Left ventricle myocardium superior (tissue), 1 donor: Measurements from ENCODE around the gene GPX1. TPM values are rescaled to one million over a fixed set of nuclear protein-coding genes. Genes with fewer than 3 reads are reported as not detected.
"Not testable (repeated sequence)": the region's sequence is repeated elsewhere in the genome, so short reads cannot be mapped to it uniquely, and the experiment has no call there.

Experiments
- ATAC-seq: fragments of 200-7000 bp; cut with Tn5 transposase; one replicate; pipeline ENCODE4 v1.9.1; 2020; ENCODE audit warnings: mild to moderate bottlenecking, moderate library complexity
- DNase-seq: peaks from one replicate; pipeline ENCODE4 v3.0.0-alpha.2; 2020
- intact Hi-C: fragments of 100-400 bp; cut with micrococcal nuclease; formaldehyde crosslinking; loops from one replicate; pipeline ENCODE4 v1.11.0; 2022
- long read RNA-seq: library from polyadenylated mRNA; unstranded; transcript quantifications from one replicate; pipeline ENCODE4 v2.0.0, GENCODE V29; 2021
- total RNA-seq: library from RNA; stranded (reverse); fragmentation: NEBNext Ultra II Directional; extraction: Animal tissue kit (Norgen Biotek cat#: 25700); gene quantifications from one replicate; pipeline ENCODE4 v1.2.1, GENCODE V29; 2021
- donor health status: DM: no; HTN: yes; CAD: no; lungs with severe emphysema.

Gene GPX1
- total RNA-seq = 113 TPM
- long read RNA-seq, transcript GPX1-201 (1 exons, 1,135 nt) = minor isoform, 22 of 156 reads
- long read RNA-seq, transcript GPX1-202 (2 exons, 1,151 nt) = major isoform, 133 of 156 reads
- long read RNA-seq, partial matches to known transcripts = 0 of 156 reads
- long read RNA-seq, other reads (novel, unspliced or antisense) = 1 of 156 reads

DNA sequence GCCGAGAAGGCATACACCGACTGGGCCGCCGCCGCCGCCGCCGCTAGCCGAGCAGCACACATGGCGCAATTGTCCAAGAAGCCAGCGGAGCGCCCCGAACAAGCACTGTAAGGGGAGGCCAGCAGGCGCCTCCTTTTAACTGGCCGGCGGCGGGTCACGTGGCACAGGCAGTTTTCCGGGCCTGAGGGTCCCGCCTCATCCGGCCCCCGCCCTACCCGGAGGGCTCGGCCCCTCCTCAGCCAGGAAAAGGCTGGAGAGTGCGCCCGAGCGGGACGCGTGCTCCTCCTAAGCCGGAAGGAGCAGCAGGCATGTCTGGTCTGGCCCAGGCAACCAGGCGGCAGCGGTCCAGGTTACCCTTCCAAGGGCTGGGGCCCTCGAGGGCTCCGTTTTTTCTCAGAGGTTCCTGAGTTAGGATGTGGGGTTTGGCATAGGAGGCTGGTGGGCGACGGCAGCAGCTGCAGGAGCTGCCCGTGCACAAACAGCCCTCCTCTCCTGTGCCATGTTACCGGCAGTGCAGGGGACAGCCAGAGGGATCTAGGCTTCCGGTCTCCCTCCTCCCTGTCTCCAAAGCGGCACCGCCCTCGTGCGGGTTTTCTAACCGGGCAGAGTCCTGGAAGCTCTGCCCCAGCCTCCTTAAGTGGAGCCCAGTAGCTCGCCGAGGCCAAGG is at the start of gene GPX1:
GPX1 (minus strand) TSS at position 137 of the 667 bp plus-strand sequence; CDS start at position 62, 75 bp downstream.
- ATAC-seq = peak; percentile 95
- intact Hi-C loops = no loop called here

GRCh38 chr3:49406571-49407565 is 48.7 kb upstream of the GPX1 start:
- no peak for DNase-seq
- intact Hi-C loops = no loop called here
- no peak for ATAC-seq

More for the DNA sequence above, at the start of gene GPX1:
- DNase-seq = peak; percentile 97

GRCh38 chr3:49405570-49405969 is 47.4 kb upstream of the GPX1 start:
- intact Hi-C loops = not testable (repeated sequence)
- ATAC-seq = peak; percentile 14

GRCh38 chr3:49403891-49404290 is 45.7 kb upstream of the GPX1 start:
- intact Hi-C loops = no loop called here
- no peak for ATAC-seq
- no peak for DNase-seq

More at GRCh38 chr3:49405570-49405969, 47.4 kb upstream of the GPX1 start:
- not testable (repeated sequence) for DNase-seq

DNA sequence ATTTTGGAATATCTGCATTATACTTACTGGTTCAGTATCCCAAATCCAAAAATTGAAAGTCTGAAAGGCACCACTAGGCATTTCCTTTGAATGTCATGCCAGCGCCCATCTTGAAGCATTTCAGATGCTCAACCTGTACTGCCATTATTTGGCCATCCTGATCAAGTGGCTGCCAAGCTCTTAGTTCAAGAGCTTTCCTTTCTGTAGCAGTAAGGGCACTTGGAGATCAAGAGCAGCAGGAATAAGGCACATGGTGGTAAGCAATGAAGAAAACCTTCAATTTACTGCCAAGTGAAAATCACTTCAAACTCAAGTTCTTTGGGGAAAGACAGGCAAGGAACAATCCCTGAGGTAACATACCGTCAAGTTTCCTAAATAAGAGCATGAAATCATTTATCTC is 43.6 kb upstream of the GPX1 start:
- ATAC-seq (no peak), DNase-seq (no peak)
- intact Hi-C loops = no loop called here

GRCh38 chr3:49399461-49399860 is 41.3 kb upstream of the GPX1 start:
- ATAC-seq (no peak), DNase-seq (no peak)
- intact Hi-C loops = no loop called here

DNA sequence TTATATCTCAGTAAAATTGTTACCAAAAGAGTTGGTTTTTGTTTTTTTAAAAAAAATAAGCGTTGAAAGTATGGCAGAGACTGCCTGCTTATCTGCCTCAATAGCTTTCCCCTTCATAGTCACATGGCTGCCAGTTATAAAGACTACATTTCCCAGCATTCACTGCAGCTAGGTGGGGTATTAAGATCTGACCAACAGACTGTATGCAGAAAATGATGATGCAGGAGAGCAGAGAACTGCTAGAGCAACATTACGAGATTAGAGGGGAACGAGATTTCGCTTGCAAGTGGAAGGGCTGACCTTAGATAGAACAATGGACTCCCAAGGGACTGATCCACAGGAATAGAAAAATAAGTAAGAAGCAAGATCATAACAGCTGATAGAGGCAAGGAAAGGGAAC is 39.3 kb upstream of the GPX1 start:
- intact Hi-C loops = no loop called here
- DNase-seq = no peak
- ATAC-seq = peak; percentile 69

GRCh38 chr3:49391310-49391709 is 33.2 kb upstream of the GPX1 start:
- DNase-seq, intact Hi-C loops, ATAC-seq: not testable (repeated sequence)

GRCh38 chr3:49389297-49389696 is 31.1 kb upstream of the GPX1 start:
- no peak for DNase-seq
- intact Hi-C loops = no loop called here
- ATAC-seq = no peak

DNA sequence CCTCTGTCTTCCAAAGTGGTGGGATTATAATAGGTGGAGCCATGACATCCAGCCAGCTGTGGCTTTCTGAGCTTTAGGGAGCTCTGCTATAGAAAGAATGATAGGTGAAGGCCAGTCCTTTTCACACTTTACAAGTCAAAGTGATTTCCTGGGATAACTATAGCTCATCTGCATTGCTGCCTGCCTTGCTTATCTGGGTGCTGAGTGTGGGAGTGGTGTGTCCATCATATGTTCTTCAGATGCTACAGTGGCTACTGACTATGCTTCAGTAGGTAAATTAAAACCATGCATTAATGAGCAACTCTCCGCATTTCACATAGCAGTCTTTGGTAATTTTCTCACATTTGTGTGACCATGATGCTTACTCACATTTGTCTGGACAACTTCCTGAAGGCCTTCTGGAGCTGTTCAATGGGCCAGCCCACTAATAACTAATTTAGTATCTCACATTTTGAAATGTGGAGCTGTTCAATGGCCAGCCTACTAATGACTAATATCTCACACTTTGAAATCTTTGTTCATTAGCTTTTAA is 30.2 kb upstream of the GPX1 start:
- no peak for DNase-seq
- ATAC-seq = no peak
- intact Hi-C loops = no loop called here

DNA sequence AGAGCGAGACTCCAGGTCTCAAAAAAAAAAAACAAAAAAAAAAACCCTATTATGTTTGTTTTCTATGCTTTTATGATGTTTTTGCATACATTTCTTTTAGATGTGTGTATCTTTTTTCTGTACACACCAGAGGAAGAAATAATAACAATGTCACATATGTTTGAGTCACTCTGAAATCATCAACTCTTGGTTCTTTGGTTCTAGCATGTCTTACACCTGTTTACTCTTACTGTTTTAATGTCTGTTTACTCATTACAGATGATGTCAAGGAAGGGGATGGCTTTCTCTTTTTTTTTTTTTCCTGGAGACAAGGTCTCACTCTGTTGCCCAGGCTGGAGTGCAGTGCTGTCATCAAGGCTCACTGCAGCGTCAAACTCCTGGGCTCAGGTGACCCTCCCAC is 29.6 kb upstream of the GPX1 start:
- ATAC-seq (no peak), DNase-seq (no peak)
- intact Hi-C loops = no loop called here

DNA sequence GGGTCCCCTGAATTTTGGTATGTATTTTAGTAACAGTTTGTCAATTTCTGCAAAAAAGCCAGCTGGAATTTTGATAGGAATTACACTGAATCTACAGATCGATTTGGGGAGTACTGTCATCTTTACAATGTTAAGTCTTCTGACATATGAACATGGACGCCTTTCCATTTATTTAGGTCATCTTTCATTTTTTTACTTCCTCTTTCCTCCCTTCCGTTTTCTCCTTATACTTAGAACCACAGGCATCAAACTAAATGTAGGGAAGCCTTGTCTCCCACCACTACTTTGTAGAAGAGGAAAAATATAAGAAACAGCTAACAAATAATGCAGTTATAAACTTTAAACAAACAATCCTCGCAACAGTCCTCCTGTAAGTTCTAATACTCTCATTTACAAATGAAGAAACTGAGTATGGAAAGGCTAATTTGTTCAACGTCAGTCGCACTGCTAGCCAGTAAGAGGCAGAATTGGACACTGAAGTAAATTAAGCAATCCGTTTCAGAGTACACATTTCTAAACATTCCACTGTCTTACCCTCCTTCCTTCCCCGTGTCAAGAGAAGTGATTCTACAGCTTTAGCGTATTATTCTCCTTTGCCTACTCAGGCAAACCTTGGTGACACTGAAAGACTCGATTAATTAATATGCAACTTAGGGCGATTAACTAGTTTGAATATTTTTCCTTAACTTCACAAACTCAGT is 28.1 kb upstream of the GPX1 start:
- DNase-seq (no peak), ATAC-seq (no peak)
- intact Hi-C loops = no loop called here

DNA sequence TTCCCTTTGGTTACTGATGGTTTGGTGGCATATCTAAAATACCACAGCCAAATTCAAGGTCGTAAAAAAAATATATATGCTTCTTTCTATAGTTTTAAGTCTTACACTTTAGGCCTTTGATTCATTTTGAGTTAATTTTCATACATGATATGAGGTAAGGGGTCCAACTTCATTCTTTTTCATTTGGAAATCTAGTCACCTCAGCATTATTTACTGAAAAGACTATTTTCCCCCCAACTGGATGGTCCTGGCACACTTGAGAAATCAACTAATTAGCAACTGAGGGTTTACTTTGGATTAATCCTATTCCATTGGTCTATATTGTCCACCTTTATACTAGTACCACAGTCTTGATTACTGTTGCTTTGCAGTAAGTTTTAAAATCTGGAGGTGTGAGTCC is 27.5 kb upstream of the GPX1 start:
- intact Hi-C loops = no loop called here
- DNase-seq = no peak
- no peak for ATAC-seq

DNA sequence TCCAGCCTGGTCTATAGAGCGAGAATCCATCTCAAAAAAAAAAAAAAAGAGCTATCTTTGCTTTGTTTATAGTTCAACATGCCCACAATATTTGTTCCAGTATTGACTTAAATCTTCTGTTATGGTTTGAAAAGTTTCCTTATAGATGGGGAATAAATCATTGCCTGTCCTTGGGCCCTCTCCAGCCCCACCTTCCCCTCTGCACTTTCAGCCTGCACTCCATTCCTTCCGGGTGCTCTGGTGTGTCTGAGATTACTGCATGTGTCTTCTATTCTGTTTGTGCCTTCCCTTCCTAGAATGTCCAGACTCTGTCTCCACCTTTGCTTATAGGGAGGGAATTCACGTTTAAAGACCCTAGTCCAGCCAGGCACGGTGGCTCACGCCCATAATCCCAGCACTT is 25.2 kb upstream of the GPX1 start:
- DNase-seq = no peak
- no peak for ATAC-seq
- intact Hi-C loops = no loop called here

DNA sequence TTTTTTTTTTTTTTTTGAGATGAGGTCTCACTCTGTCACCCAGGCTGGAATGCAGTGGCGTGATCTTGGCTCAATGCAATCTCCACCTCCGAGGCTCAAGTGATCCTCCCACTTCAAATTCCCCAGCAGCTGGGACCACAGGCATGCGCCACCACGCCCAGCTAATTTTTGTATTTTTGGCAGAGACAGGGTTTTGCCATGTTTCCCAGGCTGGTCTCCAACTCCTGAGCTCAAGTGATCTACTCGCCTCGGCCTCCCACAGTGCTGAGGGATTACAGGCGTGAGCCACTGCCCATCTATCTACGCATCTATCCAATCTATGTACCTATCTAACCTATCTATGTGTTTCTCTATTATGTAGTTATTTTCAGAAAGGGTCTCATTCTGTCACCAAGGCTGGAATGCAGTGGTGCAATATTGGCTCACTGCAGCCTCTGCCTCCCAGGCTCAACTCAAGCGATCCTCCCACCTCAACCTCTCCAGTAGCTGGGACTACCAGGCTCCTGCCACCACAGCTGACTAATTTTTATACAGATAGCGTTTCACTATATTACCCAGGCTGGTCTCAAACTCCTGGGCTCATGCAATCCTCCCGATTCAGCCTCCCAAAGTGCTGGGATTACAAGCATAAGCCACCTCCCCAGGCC is 20.2 kb upstream of the GPX1 start:
- ATAC-seq = peak; percentile 75
- peak; percentile 37 for DNase-seq
- intact Hi-C loops = no loop called here

DNA sequence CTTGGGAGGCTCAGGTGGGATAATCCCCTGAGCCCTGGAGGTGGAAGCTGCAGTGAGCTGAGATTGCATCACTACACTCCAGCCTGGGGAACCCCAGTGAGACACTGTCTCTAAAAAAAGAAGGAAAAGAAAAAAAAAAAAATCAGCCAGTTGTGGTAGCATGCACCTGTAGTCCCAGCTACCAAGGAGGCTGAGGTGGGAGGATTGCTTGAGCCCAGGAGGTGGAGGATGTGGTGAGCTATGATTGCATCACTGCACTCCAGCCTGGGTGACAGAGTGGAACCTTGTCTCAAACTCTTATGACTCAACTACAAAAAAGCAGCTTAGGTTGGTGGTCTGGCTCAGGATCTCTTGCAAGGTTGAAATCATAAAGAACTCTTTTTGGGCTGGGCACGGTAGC is 19.3 kb upstream of the GPX1 start:
- DNase-seq (no peak), ATAC-seq (no peak)
- intact Hi-C loops = no loop called here

DNA sequence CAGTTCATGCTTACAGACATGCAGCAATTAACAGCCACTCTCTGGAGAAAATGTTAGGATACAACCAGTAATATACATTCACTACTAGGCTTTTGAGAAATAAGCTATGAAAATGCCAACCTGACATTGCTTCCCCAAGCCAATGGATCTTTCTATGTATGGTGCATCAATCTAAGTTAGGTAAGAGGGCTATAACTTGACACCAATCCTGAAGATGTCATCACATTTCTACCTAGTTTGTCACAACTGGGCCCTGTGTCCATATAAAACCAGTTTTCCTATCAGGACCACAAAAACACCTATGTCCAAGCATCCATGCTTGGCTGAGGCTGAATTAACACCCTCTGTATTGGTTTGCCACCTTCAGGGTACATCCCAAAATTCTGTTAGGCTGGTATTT is 13.8 kb upstream of the GPX1 start:
- intact Hi-C loops = no loop called here
- DNase-seq (no peak), ATAC-seq (no peak)

DNA sequence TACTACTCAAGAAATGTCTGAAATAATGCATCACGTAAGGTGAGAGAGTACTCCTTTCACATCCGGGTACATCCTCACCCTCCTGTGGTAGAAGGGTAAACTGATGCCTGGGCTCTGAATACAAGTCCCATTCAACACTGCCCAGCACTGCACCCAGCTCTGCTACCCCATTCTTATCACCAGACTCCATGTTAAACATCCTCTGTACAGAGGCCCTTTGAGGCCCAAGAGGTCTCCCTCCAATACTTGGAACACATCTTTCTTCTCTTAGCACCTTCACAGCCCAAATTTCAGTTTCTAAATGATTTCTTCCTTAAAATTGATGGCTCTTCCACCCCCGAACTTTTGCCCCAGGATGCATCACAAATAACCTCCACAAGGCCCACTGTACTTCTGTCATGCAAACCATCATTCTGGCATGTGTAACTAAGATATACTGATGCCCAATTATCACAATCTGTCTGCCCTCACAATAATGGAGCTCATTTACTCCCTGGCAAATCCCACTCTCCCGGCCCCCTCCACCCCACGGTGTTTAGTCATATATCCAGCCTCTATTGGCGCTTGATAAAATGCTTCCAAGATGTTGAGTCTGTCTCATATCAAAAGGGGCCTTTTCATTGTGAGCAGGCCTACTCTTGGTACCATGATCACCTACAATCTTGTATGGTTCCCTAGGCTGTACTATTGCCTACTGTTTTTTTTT is 12.6 kb upstream of the GPX1 start:
- peak; percentile 18 for ATAC-seq
- intact Hi-C loops = no loop called here
- no peak for DNase-seq
